PC-3 (cell line): ENCODE measurements around the gene NEMP2. TPM values are rescaled to one million over a fixed set of nuclear protein-coding genes. Genes with fewer than 3 reads are reported as not detected.
A peak's percentile ranks its signal among the peaks of the same experiment; 100 is the strongest.
"Not testable (repeated sequence)": the region's sequence is repeated elsewhere in the genome, so short reads cannot be mapped to it uniquely, and the experiment has no call there.

Experiments
- ATAC-seq: fragments of 200-7000 bp; cut with Tn5 transposase; 2 replicates; pipeline ENCODE4 v1.9.1; 2020; ENCODE audit warnings: mild to moderate bottlenecking, moderate library complexity
- BruUV-seq: library from RNA; stranded (reverse); fragments of 400-500 nt; replicated peaks from 2 replicates; lab custom pipeline; 2021; lab: Mats Ljungman, UMichigan
- CTCF ChIA-PET: fragments of 300-600 bp; sonication (Branson Sonifier 250); formaldehyde crosslinking; loops from one replicate; lab custom pipeline; 2022; ENCODE audit warnings: antibody characterized with exemption; lab: Charles Lee
- POLR2A ChIA-PET: fragments of 300-600 bp; sonication (Branson Sonifier 250); formaldehyde crosslinking; loops from one replicate; lab custom pipeline; 2022; ENCODE audit warnings: antibody characterized with exemption; ENCODE audit not compliant: unreplicated experiment; lab: Charles Lee
- DNase-seq: peaks from one replicate; pipeline ENCODE4 v3.0.0-alpha.2; 2015
- H2AFZ ChIP-seq: fragments of 300-600 bp; sonication (generic); 2 replicates; pipeline ENCODE4 v1.6.0; 2016; ENCODE audit warnings: antibody characterized with exemption, low read length
- H3F3A ChIP-seq: fragments of 300-600 bp; sonication (generic); one replicate; pipeline ENCODE4 v1.6.0; 2017; ENCODE audit warnings: antibody characterized with exemption, low read length, control low read depth, mild to moderate bottlenecking; ENCODE audit not compliant: unreplicated experiment
- H3K27ac ChIP-seq: fragments of 300-600 bp; sonication (generic); 2 replicates; pipeline ENCODE4 v1.5.1; 2016; ENCODE audit warnings: mild to moderate bottlenecking, low read length
- H3K27me3 ChIP-seq: fragments of 300-600 bp; sonication (generic); 2 replicates; pipeline ENCODE4 v1.6.1; 2016; ENCODE audit warnings: low read length, mixed read lengths
- H3K36me3 ChIP-seq: fragments of 300-600 bp; sonication (generic); 2 replicates; pipeline ENCODE4 v1.6.1; 2016; ENCODE audit warnings: low read depth, mixed run types, low read length, mixed read lengths
- H3K4me1 ChIP-seq: fragments of 300-600 bp; sonication (generic); 2 replicates; pipeline ENCODE4 v1.5.1; 2016; ENCODE audit warnings: low read length; ENCODE audit not compliant: insufficient read depth
- H3K4me2 ChIP-seq: fragments of 300-600 bp; sonication (generic); 2 replicates; pipeline ENCODE4 v1.6.0; 2016; ENCODE audit warnings: low read length
- H3K4me3 ChIP-seq: fragments of 300-600 bp; sonication (generic); 2 replicates; pipeline ENCODE4 v1.5.1; 2016; ENCODE audit warnings: mild to moderate bottlenecking, low read length, mixed read lengths
- H3K79me2 ChIP-seq: fragments of 300-600 bp; sonication (generic); 2 replicates; pipeline ENCODE4 v1.6.1; 2017; ENCODE audit warnings: low read length, mixed read lengths
- H3K9ac ChIP-seq: fragments of 300-600 bp; sonication (generic); 2 replicates; pipeline ENCODE4 v1.6.0; 2016; ENCODE audit warnings: mild to moderate bottlenecking, low read length
- H3K9me2 ChIP-seq: fragments of 300-600 bp; sonication (generic); replicated peaks from 2 replicates; pipeline ENCODE4 v1.6.1; 2016; ENCODE audit warnings: mixed run types, low read length, mixed read lengths
- H3K9me3 ChIP-seq: fragments of 300-600 bp; sonication (generic); 2 replicates; pipeline ENCODE4 v1.6.1; 2016; ENCODE audit warnings: low read length, mixed read lengths
- H4K20me1 ChIP-seq: fragments of 300-600 bp; sonication (generic); 2 replicates; pipeline ENCODE4 v1.6.1; 2016; ENCODE audit warnings: low read length, mixed read lengths
- EZH2 ChIP-seq: fragments of 300-600 bp; sonication (generic); IDR thresholded peaks from one replicate; pipeline ENCODE4 v1.6.1; 2017; ENCODE audit warnings: antibody characterized with exemption, mild to moderate bottlenecking, low read length; ENCODE audit not compliant: unreplicated experiment
- EZH2phosphoT487 ChIP-seq: fragments of 300-600 bp; sonication (generic); IDR thresholded peaks from 2 replicates; pipeline ENCODE4 v1.6.1; 2018; ENCODE audit warnings: mild to moderate bottlenecking, antibody characterized with exemption, low read length, borderline replicate concordance
- intact Hi-C: fragments of 100-400 bp; cut with micrococcal nuclease; formaldehyde crosslinking; loops from 2 replicates; pipeline ENCODE4 v1.9.0; 2023
- total RNA-seq: library from RNA; depleted of rRNA; stranded (reverse); fragments of >200 nt; gene quantifications from 2 replicates; pipeline ENCODE4 v1.2.3, GENCODE V29; 2014
- TF ChIP-seq, protein P1 (sequence below): fragments of 300-600 bp; sonication (generic); conservative IDR thresholded peaks from 2 replicates; pipeline ENCODE4 v1.5.1; 2017; ENCODE audit warnings: antibody characterized with exemption, low read depth, mild to moderate bottlenecking, low read length

Gene NEMP2
- total RNA-seq, 1 experiment from 2014 or later, result 3.8 TPM

DNA sequence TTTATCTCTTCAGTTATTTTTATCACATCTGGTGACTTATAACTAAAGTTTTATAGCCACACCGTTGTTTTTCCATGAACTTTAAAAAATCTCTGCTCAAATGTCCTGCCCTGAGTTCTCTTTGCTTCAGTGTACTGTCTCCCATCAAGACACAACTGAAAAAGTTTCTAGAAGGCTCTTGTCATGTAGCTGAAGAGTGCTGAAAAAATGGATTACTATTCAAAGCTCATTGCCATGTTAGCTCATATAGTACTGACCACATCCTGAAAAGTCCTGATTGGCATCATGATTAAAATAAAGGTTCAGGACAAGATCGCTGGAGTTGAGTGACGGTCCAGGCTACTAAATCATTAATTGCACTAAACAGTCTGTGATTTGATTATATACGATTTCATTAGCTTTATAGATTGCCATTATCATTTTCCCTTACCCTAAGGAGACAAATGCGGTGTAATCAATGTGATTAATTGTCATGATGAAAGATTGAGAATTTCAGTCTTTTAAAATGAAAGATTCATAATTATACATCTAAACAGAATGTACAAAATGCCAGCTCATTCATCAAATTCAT, 64.2 kb downstream of the NEMP2 start:
- Histone ChIP-seq H3K27ac (peak overlapping the region; percentile 89), H3K9me3 (no peaks in the 10 kb centered on the region), H3K9ac (peak overlapping the region; percentile 56), H3F3A (peaks cover 9% of the 10 kb centered on the region), H4K20me1 (no peaks in the 10 kb centered on the region), H3K79me2 (no peaks in the 10 kb centered on the region), H3K4me3 (no peak overlapping the region), H3K4me1 (peaks cover 40% of the 10 kb centered on the region), H3K4me2 (peak overlapping the region; percentile 44), H3K27me3 (no peaks in the 10 kb centered on the region), H2AFZ (no peak overlapping the region), H3K36me3 (no peaks in the 10 kb centered on the region), H3K9me2 (no peaks in the 10 kb centered on the region)
- TF ChIP-seq EZH2 (no peak), EZH2phosphoT487 (no peak)
- TF ChIP-seq, protein P1, sequence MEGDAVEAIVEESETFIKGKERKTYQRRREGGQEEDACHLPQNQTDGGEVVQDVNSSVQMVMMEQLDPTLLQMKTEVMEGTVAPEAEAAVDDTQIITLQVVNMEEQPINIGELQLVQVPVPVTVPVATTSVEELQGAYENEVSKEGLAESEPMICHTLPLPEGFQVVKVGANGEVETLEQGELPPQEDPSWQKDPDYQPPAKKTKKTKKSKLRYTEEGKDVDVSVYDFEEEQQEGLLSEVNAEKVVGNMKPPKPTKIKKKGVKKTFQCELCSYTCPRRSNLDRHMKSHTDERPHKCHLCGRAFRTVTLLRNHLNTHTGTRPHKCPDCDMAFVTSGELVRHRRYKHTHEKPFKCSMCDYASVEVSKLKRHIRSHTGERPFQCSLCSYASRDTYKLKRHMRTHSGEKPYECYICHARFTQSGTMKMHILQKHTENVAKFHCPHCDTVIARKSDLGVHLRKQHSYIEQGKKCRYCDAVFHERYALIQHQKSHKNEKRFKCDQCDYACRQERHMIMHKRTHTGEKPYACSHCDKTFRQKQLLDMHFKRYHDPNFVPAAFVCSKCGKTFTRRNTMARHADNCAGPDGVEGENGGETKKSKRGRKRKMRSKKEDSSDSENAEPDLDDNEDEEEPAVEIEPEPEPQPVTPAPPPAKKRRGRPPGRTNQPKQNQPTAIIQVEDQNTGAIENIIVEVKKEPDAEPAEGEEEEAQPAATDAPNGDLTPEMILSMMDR, result no peak
- POLR2A ChIA-PET, result interaction anchor here (0.5 kb wide), 1 partner anchor 24 kb away, joined by 3 read pairs; no protein-coding TSS in a partner anchor
- no peak for DNase-seq
- CTCF ChIA-PET, result no interaction called here
- no peak for ATAC-seq
- BruUV-seq, result TSS peak; percentile 69
- intact Hi-C loops, result no loop called here

- Histone ChIP-seq H3K4me1 (peaks cover 40% of the 10 kb centered on the region), H3K4me3 (no peak overlapping the region), H3F3A (peaks cover 9% of the 10 kb centered on the region), H2AFZ (no peak overlapping the region), H3K9me3 (no peaks in the 10 kb centered on the region), H3K79me2 (no peaks in the 10 kb centered on the region), H3K27ac (peak overlapping the region; percentile 89), H3K9ac (peak overlapping the region; percentile 56), H4K20me1 (no peaks in the 10 kb centered on the region), H3K36me3 (no peaks in the 10 kb centered on the region), H3K4me2 (peak overlapping the region; percentile 57), H3K9me2 (no peaks in the 10 kb centered on the region), H3K27me3 (no peaks in the 10 kb centered on the region)
- intact Hi-C loops, result loop anchor here (1.0 to 5.0 kb wide), 3 partner anchors 41 to 109 kb away; partner anchors contain the start of gene MFSD6
- no peak for TF ChIP-seq EZH2
- TF ChIP-seq EZH2phosphoT487, result no peak
- TF ChIP-seq, protein P1, result no peak
- DNase-seq, result peak; percentile 73
- ATAC-seq, result peak; percentile 83
- ChIA-PET POLR2A (interaction anchor here (0.5 kb wide), 1 partner anchor 24 kb away, joined by 3 read pairs; no protein-coding TSS in a partner anchor), CTCF (no interaction called here)
- no TSS peak for BruUV-seq
Observed at GRCh38 chr2:190469771-190470170, 64.8 kb downstream of the NEMP2 start.

DNA sequence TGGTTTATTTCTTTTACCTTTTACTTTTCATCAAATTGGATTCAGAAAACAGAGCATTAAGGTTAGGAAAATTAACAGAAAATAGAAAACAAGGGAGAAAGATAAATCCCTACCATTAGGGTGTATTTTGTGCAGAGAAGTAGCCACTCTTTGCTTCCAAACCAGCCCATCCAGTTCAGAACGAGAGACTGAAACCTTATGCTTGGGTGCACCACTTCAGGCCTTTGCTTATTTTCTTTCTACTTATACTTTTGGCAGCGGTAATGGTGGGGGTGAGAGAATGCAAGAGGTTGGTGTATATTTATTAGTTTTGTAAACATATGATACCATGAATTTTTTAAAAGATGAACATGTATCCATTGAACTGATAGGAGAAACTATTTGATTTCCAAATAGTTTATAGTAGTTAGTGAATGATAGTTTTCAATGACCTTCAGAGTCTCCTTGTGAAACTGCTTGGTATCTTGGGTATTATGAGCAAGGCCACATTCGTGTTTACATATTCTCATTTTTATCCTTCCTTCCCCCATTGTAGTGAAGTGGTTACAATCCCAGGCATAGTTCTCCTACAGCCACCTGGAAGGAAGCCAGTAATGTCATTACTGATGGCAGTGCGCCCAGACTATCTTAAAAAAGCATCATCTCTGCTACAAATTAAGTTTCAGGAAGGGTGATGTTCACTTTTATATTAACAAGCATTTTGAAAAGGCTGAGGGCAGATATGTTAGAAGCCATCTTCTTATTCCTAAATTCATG, 65.5 kb downstream of the NEMP2 start:
- Histone ChIP-seq H2AFZ (no peak overlapping the region), H3K79me2 (no peaks in the 10 kb centered on the region), H3K27ac (peak overlapping the region; percentile 89), H3K4me2 (peak overlapping the region; percentile 57), H3K36me3 (no peaks in the 10 kb centered on the region), H3K4me1 (peaks cover 40% of the 10 kb centered on the region), H3K9me3 (no peaks in the 10 kb centered on the region), H3F3A (peaks cover 9% of the 10 kb centered on the region), H3K27me3 (no peaks in the 10 kb centered on the region), H4K20me1 (no peaks in the 10 kb centered on the region), H3K9ac (peak overlapping the region; percentile 53), H3K9me2 (no peaks in the 10 kb centered on the region), H3K4me3 (no peak overlapping the region)
- ChIA-PET POLR2A (no interaction called here), CTCF (no interaction called here)
- TF ChIP-seq, protein P1, result no peak
- no peak for TF ChIP-seq EZH2
- TF ChIP-seq EZH2phosphoT487, result no peak
- peak; percentile 81 for ATAC-seq
- BruUV-seq, result no TSS peak
- peak; percentile 98 for DNase-seq
- intact Hi-C loops, result loop anchor here (1.0 to 5.0 kb wide), 3 partner anchors 41 to 110 kb away; partner anchors contain the start of gene MFSD6

DNA sequence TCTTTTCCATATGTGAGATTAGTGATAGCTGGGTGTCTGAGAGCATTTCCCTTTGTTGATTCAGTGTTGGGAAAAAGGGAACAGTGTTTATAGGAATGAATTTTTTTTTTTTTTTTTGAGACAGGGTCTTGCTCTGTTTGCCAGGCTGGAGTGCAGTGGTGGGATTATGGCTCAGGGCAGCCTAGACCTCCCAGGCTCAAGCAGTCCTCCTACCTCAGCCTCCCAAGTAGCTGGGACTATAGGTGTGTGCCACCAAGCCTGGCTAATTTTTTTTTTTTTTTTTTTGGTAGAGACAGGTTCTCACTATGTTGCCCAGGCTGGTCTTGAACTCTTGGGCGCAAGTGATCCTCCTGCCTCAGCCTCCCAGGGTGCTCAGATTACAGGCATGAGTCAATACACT, 66.2 kb downstream of the NEMP2 start:
- intact Hi-C loops, result loop anchor here (2.0 to 5.0 kb wide), 2 partner anchors 61 to 110 kb away; partner anchors contain the start of gene MFSD6
- H3K27me3 ChIP-seq, POLR2A ChIA-PET, H3K9me2 ChIP-seq, H3K79me2 ChIP-seq, DNase-seq, BruUV-seq, H3K36me3 ChIP-seq, H3K4me3 ChIP-seq, CTCF ChIA-PET, ATAC-seq, H3K9me3 ChIP-seq, H2AFZ ChIP-seq, H3F3A ChIP-seq, H4K20me1 ChIP-seq: not testable (repeated sequence)
- Histone ChIP-seq H3K4me1 (peaks cover 40% of the 10 kb centered on the region), H3K4me2 (peak overlapping the region; percentile 37; the same call in 1 of the 2 replicates), H3K9ac (peak overlapping the region; percentile 23; the same call in 1 of the 2 replicates), H3K27ac (peak overlapping the region; percentile 89)
